ENCODE results near the gene RNF212. TPM values are rescaled to one million over a fixed set of nuclear protein-coding genes. Genes with fewer than 3 reads are reported as not detected.

RNF212 gene
- total and polyA plus RNA-seq, 2 donors (not counting 3 experiments of a cell fraction or from before 2014, with no cell fraction given): 2.3 to 2.8 TPM

GRCh38 chr4:1060121-1060520 is 53.2 kb downstream of the RNF212 start:
- H3K36me3 ChIP-seq (ENCODE audit: control insufficient read depth in 2 of 2, extremely low read depth in 1 of 2, insufficient read depth in 2 of 2, low read length in 2 of 2): no peaks in the 10 kb centered on the region

More at GRCh38 chr4:1060121-1060520, 53.2 kb downstream of the RNF212 start:
- H3K9me1 ChIP-seq (replicated peaks; ENCODE audit: control insufficient read depth, extremely low read depth, insufficient read depth, low read length): no peaks in the 10 kb centered on the region
- BruUV-seq (replicated peaks): no TSS peak
- H2AFZ ChIP-seq (ENCODE audit: low read depth, low read length): no peak overlapping the region
- no peak overlapping the region for H3K4me2 ChIP-seq (ENCODE audit: insufficient read depth, low read length)
- no peaks in the 10 kb centered on the region for H3K4me1 ChIP-seq (ENCODE audit: control insufficient read depth, extremely low read depth, insufficient read depth, low read length)
- DNase-seq (ENCODE audit: low read depth, low spot score): no peak
- ChIA-PET CTCF (no interaction called here), POLR2A (no interaction called here)
- H3K27ac ChIP-seq (ENCODE audit: insufficient read depth, low read depth, low read length): no peak overlapping the region
- FAIRE-seq: no peak
- no peaks in the 10 kb centered on the region for H3K79me2 ChIP-seq (ENCODE audit: control insufficient read depth, insufficient read depth, low read length)
- intact Hi-C loops (cut with micrococcal nuclease) (no loop called here), dilution Hi-C loops (cut with MboI; ENCODE audit: extremely low pct_ligation_motif_present, low sequenced_read_pairs) (no loop called here)
- TF ChIP-seq POLR2A (IDR thresholded peaks at IDR 0.05; ENCODE audit: low read depth, low read length) (no peak), JUN (IDR thresholded peaks at IDR 0.05; ENCODE audit: borderline replicate concordance, insufficient read depth, insufficient read length, low read depth) (no peak), FOS (IDR thresholded peaks at IDR 0.05; ENCODE audit: borderline replicate concordance, insufficient read depth, low read length) (no peak), GATA2 (IDR thresholded peaks at IDR 0.05; ENCODE audit: insufficient read depth, insufficient read length, low read depth, low read length) (no peak), POLR2AphosphoS5 (IDR thresholded peaks at IDR 0.05; ENCODE audit: insufficient read depth, low read depth, low read length) (no peak)
- TF ChIP-seq, protein P1, sequence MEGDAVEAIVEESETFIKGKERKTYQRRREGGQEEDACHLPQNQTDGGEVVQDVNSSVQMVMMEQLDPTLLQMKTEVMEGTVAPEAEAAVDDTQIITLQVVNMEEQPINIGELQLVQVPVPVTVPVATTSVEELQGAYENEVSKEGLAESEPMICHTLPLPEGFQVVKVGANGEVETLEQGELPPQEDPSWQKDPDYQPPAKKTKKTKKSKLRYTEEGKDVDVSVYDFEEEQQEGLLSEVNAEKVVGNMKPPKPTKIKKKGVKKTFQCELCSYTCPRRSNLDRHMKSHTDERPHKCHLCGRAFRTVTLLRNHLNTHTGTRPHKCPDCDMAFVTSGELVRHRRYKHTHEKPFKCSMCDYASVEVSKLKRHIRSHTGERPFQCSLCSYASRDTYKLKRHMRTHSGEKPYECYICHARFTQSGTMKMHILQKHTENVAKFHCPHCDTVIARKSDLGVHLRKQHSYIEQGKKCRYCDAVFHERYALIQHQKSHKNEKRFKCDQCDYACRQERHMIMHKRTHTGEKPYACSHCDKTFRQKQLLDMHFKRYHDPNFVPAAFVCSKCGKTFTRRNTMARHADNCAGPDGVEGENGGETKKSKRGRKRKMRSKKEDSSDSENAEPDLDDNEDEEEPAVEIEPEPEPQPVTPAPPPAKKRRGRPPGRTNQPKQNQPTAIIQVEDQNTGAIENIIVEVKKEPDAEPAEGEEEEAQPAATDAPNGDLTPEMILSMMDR (IDR thresholded peaks at IDR 0.05; ENCODE audit: extremely low read depth in 1 of 2, insufficient read depth in 1 of 2, low read depth in 1 of 2, low read length in 2 of 2): no peak
- peaks cover 11 to 40% of the 10 kb centered on the region in 2 experiments for H3K27me3 ChIP-seq (ENCODE audit: control insufficient read depth in 2 of 2, insufficient read depth in 2 of 2, low read length in 2 of 2)
- H4K20me1 ChIP-seq (replicated peaks; ENCODE audit: control insufficient read depth, extremely low read depth, insufficient read depth, low read length): no peaks in the 10 kb centered on the region
- no peak overlapping the region for H3K9ac ChIP-seq (replicated peaks; ENCODE audit: extremely low read depth, insufficient read depth, low read length)
- H3K4me3 ChIP-seq (replicated peaks in 1 of 3; ENCODE audit: insufficient read depth in 1 of 3, low read depth in 1 of 3, low read length in 3 of 3): no peak overlapping the region
- no peaks in the 10 kb centered on the region for H3K9me3 ChIP-seq (replicated peaks; ENCODE audit: control insufficient read depth, insufficient read depth, low read length)
